ENCODE results near the gene CEACAM16. TPM values are rescaled to one million over a fixed set of nuclear protein-coding genes. Genes with fewer than 3 reads are reported as not detected.

The CEACAM16 gene
- total RNA-seq, 1 donor from 2014 or later, result not detected

GRCh38 chr19:44684892-44685863, 13.8 kb upstream of the CEACAM16 start:
- Mint-ChIP-seq H3K36me3 (no peaks in the 10 kb centered on the region), H3K27me3 (no peaks in the 10 kb centered on the region), H3K4me1 (ENCODE audit: unreplicated experiment) (peaks cover 4% of the 10 kb centered on the region), H3K4me3 (no peak overlapping the region), H3K27ac (peak overlapping the region; percentile 16), H3K9me3 (no peaks in the 10 kb centered on the region)
- DNase-seq (ENCODE audit: extremely low spot score, unreplicated experiment), result no peak
- no peak for TF ChIP-seq CTCF (conservative IDR thresholded peaks at IDR 0.05)

GRCh38 chr19:44685877-44686276, 13.1 kb upstream of the CEACAM16 start:
- H3K4me3 Mint-ChIP-seq, result no peak overlapping the region
- DNase-seq (ENCODE audit: extremely low spot score, unreplicated experiment), result no peak
- H3K4me1 Mint-ChIP-seq (ENCODE audit: unreplicated experiment), result peaks cover 4% of the 10 kb centered on the region
- no peaks in the 10 kb centered on the region for H3K27me3 Mint-ChIP-seq
- no peak overlapping the region for H3K27ac Mint-ChIP-seq
- no peak for TF ChIP-seq CTCF (conservative IDR thresholded peaks at IDR 0.05)
- no peaks in the 10 kb centered on the region for H3K9me3 Mint-ChIP-seq
- H3K36me3 Mint-ChIP-seq, result no peaks in the 10 kb centered on the region

GRCh38 chr19:44686896-44687295, 12.1 kb upstream of the CEACAM16 start:
- no peak for DNase-seq (ENCODE audit: extremely low spot score, unreplicated experiment)
- Mint-ChIP-seq H3K4me3 (no peak overlapping the region), H3K27me3 (no peaks in the 10 kb centered on the region), H3K27ac (no peak overlapping the region), H3K4me1 (ENCODE audit: unreplicated experiment) (peaks cover 4% of the 10 kb centered on the region), H3K9me3 (no peaks in the 10 kb centered on the region), H3K36me3 (no peaks in the 10 kb centered on the region)
- no peak for TF ChIP-seq CTCF (conservative IDR thresholded peaks at IDR 0.05)

- no peak overlapping the region for H3K27ac Mint-ChIP-seq
Measured at GRCh38 chr19:44687888-44688287, 11.1 kb upstream of the CEACAM16 start.

More at GRCh38 chr19:44687888-44688287, 11.1 kb upstream of the CEACAM16 start:
- Mint-ChIP-seq H3K36me3 (no peaks in the 10 kb centered on the region), H3K4me1 (ENCODE audit: unreplicated experiment) (peaks cover 4% of the 10 kb centered on the region), H3K27me3 (no peaks in the 10 kb centered on the region), H3K4me3 (no peak overlapping the region), H3K9me3 (no peaks in the 10 kb centered on the region)
- no peak for DNase-seq (ENCODE audit: extremely low spot score, unreplicated experiment)
- TF ChIP-seq CTCF (conservative IDR thresholded peaks at IDR 0.05), result no peak

Data from type B pancreatic cell (in vitro differentiated cells).